ENCODE data around the gene SMG6. TPM values are rescaled to one million over a fixed set of nuclear protein-coding genes. Genes with fewer than 3 reads are reported as not detected.
"Not testable (repeated sequence)": the region's sequence is repeated elsewhere in the genome, so short reads cannot be mapped to it uniquely, and the experiment has no call there.

The SMG6 gene
- total RNA-seq, 1 donor from 2014 or later, result 26.3 TPM

DNA sequence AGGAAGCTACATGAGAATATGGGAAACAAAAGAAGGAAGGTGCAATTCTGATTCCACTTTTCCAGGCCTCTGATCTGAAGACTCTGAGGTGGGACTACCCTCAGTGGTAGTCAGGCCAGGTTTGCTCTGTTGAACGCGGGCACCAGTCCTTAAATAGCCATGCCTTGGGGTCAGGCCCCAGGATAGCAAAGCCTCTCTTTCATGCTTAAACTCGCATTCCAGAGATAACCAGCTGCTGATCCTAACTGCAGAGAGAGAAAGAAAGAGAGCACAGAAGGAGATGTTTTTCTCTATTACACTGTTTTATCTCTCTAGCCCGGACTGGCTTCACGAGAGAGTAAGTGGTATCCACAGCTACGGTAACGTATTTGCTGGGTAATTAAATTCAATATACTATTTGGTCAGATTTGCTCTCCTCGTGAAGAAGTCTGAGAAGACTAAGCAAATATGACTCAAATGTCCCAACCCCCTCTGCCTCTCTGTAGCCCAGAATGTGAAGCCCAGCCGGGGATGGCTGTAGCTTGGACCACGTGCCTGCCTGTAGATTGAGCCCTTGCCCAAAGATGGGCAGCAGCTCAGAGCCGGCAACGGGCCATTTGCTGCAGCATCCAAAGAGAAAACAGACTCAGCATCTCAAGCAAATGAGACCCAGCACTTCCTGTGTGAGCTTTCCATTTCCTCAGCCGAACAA lies 122.2 kb downstream of the SMG6 start:
- DNase-seq (ENCODE audit: low read depth in 2 of 2), result peak in 1 of 2 donors; percentile 67

DNA sequence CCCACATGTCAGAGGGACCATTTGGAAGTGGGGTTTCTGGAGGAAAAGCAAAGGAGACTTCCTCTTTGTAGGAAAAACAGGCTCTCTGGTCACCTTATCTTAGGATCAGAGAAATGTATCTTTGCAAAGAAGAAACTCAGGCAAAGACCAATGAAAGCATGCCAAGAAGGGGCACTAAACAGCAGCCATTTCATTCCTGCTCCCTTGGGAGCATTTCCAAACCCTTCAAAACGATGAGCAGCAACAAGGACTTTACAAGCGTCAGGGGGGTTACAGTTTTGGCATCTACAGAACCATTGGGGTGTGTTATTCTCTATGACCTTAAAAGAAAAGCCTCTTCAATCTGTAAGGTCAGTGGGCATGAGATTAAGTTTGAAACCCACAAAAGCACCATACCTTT lies 122.8 kb downstream of the SMG6 start:
- DNase-seq (ENCODE audit: low read depth in 2 of 2), result no peak

DNA sequence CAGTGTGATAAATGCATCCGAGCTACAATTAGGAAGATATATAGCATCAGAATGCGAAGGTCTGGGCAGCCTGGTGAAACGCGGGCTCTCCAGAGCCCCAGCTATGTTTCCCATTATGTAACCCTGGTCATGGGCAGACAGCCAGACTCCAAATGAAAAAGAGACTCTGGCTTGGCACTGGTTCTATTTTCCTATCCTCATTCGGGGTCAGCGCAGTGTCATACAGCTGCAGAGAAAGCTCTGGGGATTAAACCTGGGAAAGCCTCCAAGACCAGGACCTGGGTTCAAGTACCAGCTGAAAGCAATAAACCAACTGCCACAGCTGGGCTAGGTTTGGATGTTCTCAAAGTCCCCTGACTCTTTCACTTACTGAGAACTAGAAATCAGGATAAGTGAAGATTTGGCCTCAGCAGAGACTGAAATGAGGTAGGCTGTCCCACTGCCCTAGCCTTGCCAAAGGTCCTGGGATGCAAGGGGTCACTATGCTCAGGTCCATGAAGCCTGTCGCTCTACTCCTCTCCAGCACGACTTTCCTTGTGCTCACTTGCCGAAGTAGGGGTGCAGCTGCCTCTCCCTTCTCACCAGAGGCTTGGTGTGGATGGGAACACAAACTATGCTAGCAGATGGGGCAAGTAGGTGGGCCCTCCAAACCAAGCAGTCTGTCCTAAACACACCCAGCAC lies 123.8 kb downstream of the SMG6 start:
- DNase-seq (ENCODE audit: low read depth in 2 of 2), result peak; percentile 94 to 97

GRCh38 chr17:2178798-2179501 lies 124.6 kb downstream of the SMG6 start:
- peak in 1 of 2 donors; percentile 65 for DNase-seq (ENCODE audit: low read depth in 2 of 2)

DNA sequence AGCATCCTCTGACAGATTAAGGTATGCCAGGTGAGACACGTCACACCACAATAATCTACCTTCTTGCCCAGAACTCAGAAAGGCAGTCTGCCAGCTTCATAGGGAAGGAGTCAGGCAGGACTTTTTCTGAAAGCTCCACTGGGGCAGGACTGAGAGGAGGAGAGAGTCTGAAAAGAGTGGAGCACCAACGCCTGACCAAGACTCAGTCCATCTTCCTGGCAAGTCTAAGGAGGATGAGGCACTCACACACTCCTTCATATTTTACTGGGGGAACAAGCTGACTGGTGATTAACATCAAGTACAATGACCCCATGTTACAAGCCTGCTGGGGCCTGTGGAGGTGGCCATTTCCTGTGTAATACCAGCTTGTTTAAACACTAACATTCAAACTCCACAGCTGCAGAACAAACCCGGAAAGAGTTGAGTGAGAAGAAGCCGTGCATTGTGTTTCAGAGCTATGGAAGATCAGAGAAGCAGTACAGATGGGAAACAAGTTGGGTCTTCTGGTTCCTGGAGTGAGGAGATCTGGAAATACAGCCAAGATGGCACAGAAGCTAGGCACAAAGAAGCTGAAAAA lies 126.3 kb downstream of the SMG6 start:
- peak in 1 of 2 donors; percentile 91 for DNase-seq (ENCODE audit: low read depth in 2 of 2)

DNA sequence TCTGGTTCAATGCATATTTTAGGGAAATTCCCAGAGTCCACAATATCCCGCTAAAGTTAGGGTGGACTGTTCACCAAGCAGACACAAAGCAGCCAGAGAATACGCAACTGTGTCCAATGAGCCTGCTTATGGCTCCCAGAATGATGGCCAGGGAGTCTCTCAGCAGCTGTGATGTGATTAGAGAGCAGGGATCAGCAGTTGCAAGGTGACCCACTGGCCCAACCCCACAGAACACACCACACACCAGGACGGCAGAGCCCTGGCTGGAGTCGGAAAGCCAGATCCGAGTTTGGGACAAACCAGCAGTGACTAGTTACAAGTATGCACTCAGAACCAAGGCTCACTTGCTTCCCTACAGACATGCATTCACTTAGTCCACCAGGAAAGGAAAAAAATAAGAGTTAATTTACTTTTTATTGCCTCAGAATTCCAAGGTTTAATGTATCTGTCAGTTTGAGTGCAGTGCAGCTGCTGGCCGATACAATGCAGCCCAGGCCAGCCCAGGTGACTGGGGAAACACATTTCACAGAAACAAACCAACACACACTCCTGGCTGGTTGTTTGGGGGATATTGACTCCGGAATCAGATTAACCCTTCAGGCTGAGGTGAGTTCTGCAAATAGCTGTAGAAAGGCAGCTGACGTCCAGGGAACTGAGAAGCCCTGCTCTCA lies 127.0 kb downstream of the SMG6 start:
- DNase-seq (ENCODE audit: low read depth in 2 of 2), result peak in 1 of 2 donors; percentile 51

DNA sequence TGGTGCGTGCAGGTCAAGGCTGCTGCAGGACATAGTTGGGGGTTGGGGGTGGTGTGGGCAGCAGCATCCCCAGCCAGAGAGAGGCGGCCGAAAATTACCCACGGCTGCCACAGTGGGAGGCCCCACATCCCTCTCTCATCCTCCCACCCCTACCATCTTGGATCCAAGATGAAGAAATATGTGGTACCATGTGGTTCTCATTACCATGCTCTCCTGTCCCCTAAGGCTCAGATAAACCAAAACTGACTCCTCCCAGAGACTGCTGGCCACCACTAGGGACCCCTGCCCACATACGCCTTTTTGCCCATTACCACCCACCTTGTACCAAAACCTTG lies 128.3 kb downstream of the SMG6 start:
- no peak for DNase-seq (ENCODE audit: low read depth in 2 of 2)

GRCh38 chr17:2174468-2175293 lies 128.9 kb downstream of the SMG6 start:
- peak; percentile 95 to 98 for DNase-seq (ENCODE audit: low read depth in 2 of 2)

GRCh38 chr17:2174014-2174413 lies 129.6 kb downstream of the SMG6 start:
- no peak for DNase-seq (ENCODE audit: low read depth in 2 of 2)

DNA sequence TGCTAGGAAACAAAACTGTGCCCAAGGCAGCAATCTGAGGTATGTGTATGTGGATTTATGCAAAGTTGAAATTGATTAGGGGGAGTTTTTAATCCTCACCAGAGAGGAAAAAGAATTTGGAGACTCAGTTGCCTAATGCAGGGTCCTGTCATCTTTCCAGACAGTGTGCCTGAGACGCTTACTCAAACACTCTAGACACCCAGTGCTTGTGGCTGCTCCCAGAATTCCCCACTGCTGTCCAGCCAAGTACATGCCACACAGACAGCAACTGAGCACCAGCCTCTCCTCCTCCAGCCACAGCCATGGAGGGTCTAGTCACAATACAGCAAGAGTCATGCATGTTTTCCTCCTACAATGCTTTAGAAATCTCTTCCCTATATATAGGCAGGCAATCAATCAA lies 130.6 kb downstream of the SMG6 start:
- peak in 1 of 2 donors; percentile 23 for DNase-seq (ENCODE audit: low read depth in 2 of 2)

GRCh38 chr17:2172077-2172851 lies 131.3 kb downstream of the SMG6 start:
- peak; percentile 97 to 99 for DNase-seq (ENCODE audit: low read depth in 2 of 2)

GRCh38 chr17:2171702-2172076 lies 131.9 kb downstream of the SMG6 start:
- no peak for DNase-seq (ENCODE audit: low read depth in 2 of 2)

- peak in 1 of 2 donors; percentile 36 for DNase-seq (ENCODE audit: low read depth in 2 of 2)
Observed at GRCh38 chr17:2170023-2170422, 133.6 kb downstream of the SMG6 start.

- DNase-seq (ENCODE audit: low read depth in 2 of 2), result not testable (repeated sequence)
Observed at GRCh38 chr17:2165723-2166122, 137.9 kb downstream of the SMG6 start.

DNA sequence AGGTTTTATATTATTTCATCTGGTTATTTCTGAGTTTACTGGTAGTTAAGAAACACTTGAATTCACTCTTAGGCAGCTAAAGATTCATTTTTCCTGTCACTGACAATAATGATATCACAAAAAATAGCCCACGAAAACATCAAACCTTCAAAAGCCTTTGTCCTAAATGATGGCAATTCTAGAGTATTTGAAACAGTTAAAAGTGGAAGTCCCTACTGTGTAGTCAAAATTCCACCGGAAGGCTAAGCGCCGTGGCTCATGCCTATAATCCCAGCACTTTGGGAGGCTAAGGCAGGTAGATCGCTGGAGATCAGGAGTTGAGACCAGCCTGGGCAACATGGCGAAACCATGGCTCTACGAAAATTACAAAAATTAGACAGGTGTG lies 145.2 kb downstream of the SMG6 start:
- no peak for DNase-seq (ENCODE audit: low read depth in 2 of 2)

- no peak for DNase-seq (ENCODE audit: low read depth in 2 of 2)
Observed at GRCh38 chr17:2157675-2158395, 145.8 kb downstream of the SMG6 start.

GRCh38 chr17:2157081-2157480 lies 146.5 kb downstream of the SMG6 start:
- no peak for DNase-seq (ENCODE audit: low read depth in 2 of 2)

- no peak for DNase-seq (ENCODE audit: low read depth in 2 of 2)
Observed at GRCh38 chr17:2156666-2157065, 146.9 kb downstream of the SMG6 start.

- no peak for DNase-seq (ENCODE audit: low read depth in 2 of 2)
Observed at GRCh38 chr17:2155573-2155972, 148.0 kb downstream of the SMG6 start.
